ENCODE measurements around the gene CFAP45. TPM values are rescaled to one million over a fixed set of nuclear protein-coding genes. Genes with fewer than 3 reads are reported as not detected.

CFAP45 gene
- total and polyA plus RNA-seq, 2 experiments from 2014 or later = 0.36 TPM; not detected in 1

DNA sequence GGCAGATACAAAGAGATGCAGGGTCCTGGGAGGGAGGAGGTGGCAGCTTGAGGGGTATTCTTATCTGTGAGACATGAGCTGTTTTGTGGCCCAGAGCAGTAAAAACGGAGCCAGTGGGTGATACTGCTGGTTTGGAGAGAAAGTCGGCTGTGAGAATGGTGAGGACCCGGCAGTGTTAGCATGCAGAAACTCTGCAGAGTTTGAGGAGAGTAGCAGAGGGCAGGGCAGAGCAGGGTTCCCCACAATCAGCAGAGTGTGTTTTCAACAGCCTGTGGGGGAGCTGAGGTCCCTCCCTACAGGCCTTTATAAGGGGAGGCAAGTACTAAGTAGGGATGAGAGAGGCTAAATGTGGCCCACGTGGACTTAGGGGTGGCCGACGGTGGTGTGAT lies 72.9 kb downstream of the CFAP45 start:
- Mint-ChIP-seq H3K4me1 (peaks cover 10% of the 10 kb centered on the region), H3K27me3 (ENCODE audit: insufficient read depth, low read depth, poor library complexity) (peaks cover 7% of the 10 kb centered on the region), H3K9me3 (no peaks in the 10 kb centered on the region; the same call in 1 of the 3 replicates), H3K4me3 (no peak overlapping the region), H3K27ac (no peak overlapping the region), H3K36me3 (ENCODE audit: low read depth) (no peaks in the 10 kb centered on the region)
- Histone ChIP-seq H3K4me1 (ENCODE audit: insufficient read depth) (no peaks in the 10 kb centered on the region; the same call in 1 of the 2 replicates), H3K36me3 (ENCODE audit: insufficient read depth) (no peaks in the 10 kb centered on the region), H3K4me3 (no peak overlapping the region), H3K9me2 (ENCODE audit: insufficient read depth) (no peaks in the 10 kb centered on the region), H3K27ac (ENCODE audit: low read depth) (no peak overlapping the region), H3F3A (replicated peaks; ENCODE audit: low read depth) (no peaks in the 10 kb centered on the region), H4K20me1 (replicated peaks; ENCODE audit: insufficient read depth) (no peaks in the 10 kb centered on the region), H3K79me2 (replicated peaks; ENCODE audit: insufficient read depth) (no peaks in the 10 kb centered on the region), H2AFZ (no peak overlapping the region), H3K27me3 (ENCODE audit: insufficient read depth) (no peaks in the 10 kb centered on the region), H3K4me2 (no peak overlapping the region)
- TF ChIP-seq REST (IDR thresholded peaks at IDR 0.05; ENCODE audit: unreplicated experiment) (no peak), ZNF114 (CRISPR knock-in tag; IDR thresholded peaks at IDR 0.05) (no peak), NANOG (IDR thresholded peaks at IDR 0.05; ENCODE audit: borderline replicate concordance) (no peak), STAT1 (IDR thresholded peaks at IDR 0.05; ENCODE audit: unreplicated experiment) (no peak), CREB1 (CRISPR knock-in tag; IDR thresholded peaks at IDR 0.05; ENCODE audit: low read depth) (no peak), EZH2 (IDR thresholded peaks at IDR 0.05; ENCODE audit: low read depth, unreplicated experiment) (no peak), POLR2AphosphoS5 (IDR thresholded peaks at IDR 0.05; ENCODE audit: low read depth) (no peak), JUNB (IDR thresholded peaks at IDR 0.05; ENCODE audit: unreplicated experiment) (no peak), EZH2phosphoT487 (IDR thresholded peaks at IDR 0.05; ENCODE audit: unreplicated experiment) (no peak), ZNF331 (CRISPR knock-in tag; IDR thresholded peaks at IDR 0.05; ENCODE audit: low read depth) (no peak), ZNF462 (CRISPR knock-in tag; IDR thresholded peaks at IDR 0.05) (no peak)
- TF ChIP-seq, protein P1, sequence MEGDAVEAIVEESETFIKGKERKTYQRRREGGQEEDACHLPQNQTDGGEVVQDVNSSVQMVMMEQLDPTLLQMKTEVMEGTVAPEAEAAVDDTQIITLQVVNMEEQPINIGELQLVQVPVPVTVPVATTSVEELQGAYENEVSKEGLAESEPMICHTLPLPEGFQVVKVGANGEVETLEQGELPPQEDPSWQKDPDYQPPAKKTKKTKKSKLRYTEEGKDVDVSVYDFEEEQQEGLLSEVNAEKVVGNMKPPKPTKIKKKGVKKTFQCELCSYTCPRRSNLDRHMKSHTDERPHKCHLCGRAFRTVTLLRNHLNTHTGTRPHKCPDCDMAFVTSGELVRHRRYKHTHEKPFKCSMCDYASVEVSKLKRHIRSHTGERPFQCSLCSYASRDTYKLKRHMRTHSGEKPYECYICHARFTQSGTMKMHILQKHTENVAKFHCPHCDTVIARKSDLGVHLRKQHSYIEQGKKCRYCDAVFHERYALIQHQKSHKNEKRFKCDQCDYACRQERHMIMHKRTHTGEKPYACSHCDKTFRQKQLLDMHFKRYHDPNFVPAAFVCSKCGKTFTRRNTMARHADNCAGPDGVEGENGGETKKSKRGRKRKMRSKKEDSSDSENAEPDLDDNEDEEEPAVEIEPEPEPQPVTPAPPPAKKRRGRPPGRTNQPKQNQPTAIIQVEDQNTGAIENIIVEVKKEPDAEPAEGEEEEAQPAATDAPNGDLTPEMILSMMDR (conservative IDR thresholded peaks at IDR 0.05; ENCODE audit: low read depth in 2 of 2) = no peak
- TF ChIP-seq, protein P2, sequence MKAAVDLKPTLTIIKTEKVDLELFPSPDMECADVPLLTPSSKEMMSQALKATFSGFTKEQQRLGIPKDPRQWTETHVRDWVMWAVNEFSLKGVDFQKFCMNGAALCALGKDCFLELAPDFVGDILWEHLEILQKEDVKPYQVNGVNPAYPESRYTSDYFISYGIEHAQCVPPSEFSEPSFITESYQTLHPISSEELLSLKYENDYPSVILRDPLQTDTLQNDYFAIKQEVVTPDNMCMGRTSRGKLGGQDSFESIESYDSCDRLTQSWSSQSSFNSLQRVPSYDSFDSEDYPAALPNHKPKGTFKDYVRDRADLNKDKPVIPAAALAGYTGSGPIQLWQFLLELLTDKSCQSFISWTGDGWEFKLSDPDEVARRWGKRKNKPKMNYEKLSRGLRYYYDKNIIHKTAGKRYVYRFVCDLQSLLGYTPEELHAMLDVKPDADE (IDR thresholded peaks at IDR 0.05) = no peak
- no peak for DNase-seq (ENCODE audit: low spot score)
- ATAC-seq = no peak

Data from GM23338 (cell line).